MM.1S (cell line): ENCODE data around the gene TAF5.

Source experiments
- EZH2 ChIP-seq: fragments of 300-600 bp; sonication (generic); optimal IDR thresholded peaks from 2 replicates; pipeline ENCODE3; 2017; ENCODE audit warnings: low read depth, mild to moderate bottlenecking, antibody characterized with exemption, low read length, mixed read lengths
- EZH2phosphoT487 ChIP-seq: fragments of 300-600 bp; sonication (generic); IDR thresholded peaks from 2 replicates; pipeline ENCODE4 v1.6.1; 2018; ENCODE audit warnings: antibody characterized with exemption, low read length
- TF ChIP-seq, protein P1 (sequence below): fragments of 300-600 bp; sonication (generic); IDR thresholded peaks from 2 replicates; pipeline ENCODE4 v1.5.1; 2016; ENCODE audit warnings: antibody characterized with exemption, low read length, mixed read lengths

DNA sequence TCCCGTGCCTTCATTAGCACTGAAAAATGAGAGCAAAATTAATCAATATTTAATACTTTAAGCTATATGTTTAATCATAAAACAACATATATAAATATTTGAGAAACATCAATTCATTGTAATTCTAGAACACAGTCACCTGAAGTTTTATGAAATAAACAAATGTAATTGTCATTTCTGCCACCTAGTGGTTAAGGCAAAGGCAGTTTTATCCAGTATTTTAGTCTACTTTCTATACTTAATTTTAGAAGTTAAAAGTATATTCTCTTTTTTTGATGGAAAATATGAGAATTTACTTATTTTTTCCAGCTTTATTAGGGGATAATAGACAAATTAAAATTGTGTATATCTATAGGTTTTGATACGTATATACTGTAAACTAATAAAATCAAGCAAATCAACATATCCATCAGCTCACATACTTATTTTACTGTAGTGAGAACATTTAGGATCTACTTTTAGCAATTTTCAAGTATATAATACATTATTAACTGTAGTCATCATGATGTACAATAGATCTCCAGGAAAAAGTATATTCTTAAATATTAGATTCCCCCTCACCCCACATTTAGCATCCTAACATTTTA, 33.7 kb upstream of the TAF5 start:
- TF ChIP-seq EZH2phosphoT487 (no peak), EZH2 (no peak)
- TF ChIP-seq, protein P1, sequence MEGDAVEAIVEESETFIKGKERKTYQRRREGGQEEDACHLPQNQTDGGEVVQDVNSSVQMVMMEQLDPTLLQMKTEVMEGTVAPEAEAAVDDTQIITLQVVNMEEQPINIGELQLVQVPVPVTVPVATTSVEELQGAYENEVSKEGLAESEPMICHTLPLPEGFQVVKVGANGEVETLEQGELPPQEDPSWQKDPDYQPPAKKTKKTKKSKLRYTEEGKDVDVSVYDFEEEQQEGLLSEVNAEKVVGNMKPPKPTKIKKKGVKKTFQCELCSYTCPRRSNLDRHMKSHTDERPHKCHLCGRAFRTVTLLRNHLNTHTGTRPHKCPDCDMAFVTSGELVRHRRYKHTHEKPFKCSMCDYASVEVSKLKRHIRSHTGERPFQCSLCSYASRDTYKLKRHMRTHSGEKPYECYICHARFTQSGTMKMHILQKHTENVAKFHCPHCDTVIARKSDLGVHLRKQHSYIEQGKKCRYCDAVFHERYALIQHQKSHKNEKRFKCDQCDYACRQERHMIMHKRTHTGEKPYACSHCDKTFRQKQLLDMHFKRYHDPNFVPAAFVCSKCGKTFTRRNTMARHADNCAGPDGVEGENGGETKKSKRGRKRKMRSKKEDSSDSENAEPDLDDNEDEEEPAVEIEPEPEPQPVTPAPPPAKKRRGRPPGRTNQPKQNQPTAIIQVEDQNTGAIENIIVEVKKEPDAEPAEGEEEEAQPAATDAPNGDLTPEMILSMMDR, result peak; percentile 55
